K562 (cell line): ENCODE measurements around the gene ANKRD27. TPM values are rescaled to one million over a fixed set of nuclear protein-coding genes. Genes with fewer than 3 reads are reported as not detected.
A peak's percentile ranks its signal among the peaks of the same experiment; 100 is the strongest.

Experiments
- ESRRA ChIP-seq: fragments of 450-650 bp; IDR thresholded peaks from 2 replicates; pipeline ENCODE4 v1.6.1; 2014; ENCODE audit warnings: low read depth, mild to moderate bottlenecking, moderate library complexity, borderline replicate concordance
- GABPB1 ChIP-seq: sonication (generic); formaldehyde crosslinking; IDR thresholded peaks from 2 replicates; pipeline ENCODE4 v1.8.0; 2022; ENCODE audit warnings: mild to moderate bottlenecking, missing genetic modification reagents
- KAT8 ChIP-seq: fragments of 450-650 bp; IDR thresholded peaks from 2 replicates; pipeline ENCODE4 v1.6.1; 2016; ENCODE audit warnings: low read depth, mild to moderate bottlenecking
- MEF2D ChIP-seq: conservative IDR thresholded peaks from 2 replicates; pipeline ENCODE4 v1.6.1; 2016; ENCODE audit warnings: low read depth, missing genetic modification characterization, missing compliant biosample characterization
- OTX1 ChIP-seq: fragments of 450-650 bp; formaldehyde crosslinking; IDR thresholded peaks from 2 replicates; pipeline ENCODE4 v1.4.0; 2022; ENCODE audit warnings: mild to moderate bottlenecking
- TARDBP ChIP-seq: fragments of 450-650 bp; IDR thresholded peaks from 2 replicates; pipeline ENCODE4 v1.6.1; 2016
- ZNF41 ChIP-seq: fragments of 250-450 bp; sonication (Bioruptor Pico); conservative IDR thresholded peaks from 2 replicates; pipeline ENCODE4 v1.4.0; 2020; ENCODE audit warnings: mild to moderate bottlenecking
- polyA plus RNA-seq, 8 experiments: library from polyadenylated mRNA; depleted of rRNA in 4 of 8; stranded (reverse) in 5 of 8; unstranded in 3 of 8; fragments of >200 nt; fragmentation: Nextera tagmentation in 2 of 8; fragmentation: Illumina TruSeq in 1 of 8; extraction: Ambion mirVana in 2 of 8; extraction: Trizol in 1 of 8; gene quantifications; 2 replicates each; pipeline versions ENCODE4 v1.2.1 to v1.2.3, GENCODE V29; 2011 to 2014; ENCODE audit warnings: inconsistent platforms in 1 of 8, missing spikeins in 1 of 8
- total RNA-seq, 7 experiments: library from RNA; depleted of rRNA in 6 of 7; stranded (reverse); fragments of >200 nt in 6 of 7; fragmentation: Illumina TruSeq in 2 of 7; extraction: Trizol in 2 of 7; gene quantifications; 2 replicates each; pipeline versions ENCODE4 v1.2.1 to v1.2.3, GENCODE V29; 2011 to 2021; ENCODE audit warnings: low replicate concordance in 1 of 7
- TF ChIP-seq, protein P1 (sequence below): fragments of 250-450 bp; sonication (Bioruptor Pico); IDR thresholded peaks from 2 replicates; pipeline ENCODE4 v1.4.0; 2020; ENCODE audit warnings: mild to moderate bottlenecking, moderate library complexity
- TF ChIP-seq, protein P2 (sequence below): sonication (generic); formaldehyde crosslinking; IDR thresholded peaks from 2 replicates; pipeline ENCODE4 v1.8.1; 2023; ENCODE audit warnings: mild to moderate bottlenecking, missing genetic modification reagents, moderate library complexity
- TF ChIP-seq, protein P3 (sequence below): fragments of 250-450 bp; sonication (Bioruptor Pico); IDR thresholded peaks from 2 replicates; pipeline ENCODE4 v1.4.0; 2020
- TF ChIP-seq, protein P4 (sequence below): sonication (generic); formaldehyde crosslinking; IDR thresholded peaks from 2 replicates; pipeline ENCODE4 v1.5.0; 2020; ENCODE audit warnings: missing genetic modification reagents
- TF ChIP-seq, protein P5 (sequence below), 2 experiments: fragments of 150-350 bp in 1 of 2; IDR thresholded peaks; 2 replicates each; pipeline ENCODE4 v1.6.1; 2012 to 2016; ENCODE audit warnings: low read depth in 2 of 2, low read length in 2 of 2, mild to moderate bottlenecking in 1 of 2, moderate library complexity in 1 of 2
- TF ChIP-seq, protein P6 (sequence below): fragments of 250-450 bp; sonication (Bioruptor Pico); IDR thresholded peaks from 2 replicates; pipeline ENCODE4 v1.8.0; 2022; ENCODE audit warnings: inconsistent platforms, mild to moderate bottlenecking, moderate library complexity, borderline replicate concordance

Gene ANKRD27
- total and polyA plus RNA-seq, 9 of the 15 experiments (the other 6 are each of a cell fraction or from before 2014, with no cell fraction given), result 5.3 to 71.3 (median 54.2) TPM

DNA sequence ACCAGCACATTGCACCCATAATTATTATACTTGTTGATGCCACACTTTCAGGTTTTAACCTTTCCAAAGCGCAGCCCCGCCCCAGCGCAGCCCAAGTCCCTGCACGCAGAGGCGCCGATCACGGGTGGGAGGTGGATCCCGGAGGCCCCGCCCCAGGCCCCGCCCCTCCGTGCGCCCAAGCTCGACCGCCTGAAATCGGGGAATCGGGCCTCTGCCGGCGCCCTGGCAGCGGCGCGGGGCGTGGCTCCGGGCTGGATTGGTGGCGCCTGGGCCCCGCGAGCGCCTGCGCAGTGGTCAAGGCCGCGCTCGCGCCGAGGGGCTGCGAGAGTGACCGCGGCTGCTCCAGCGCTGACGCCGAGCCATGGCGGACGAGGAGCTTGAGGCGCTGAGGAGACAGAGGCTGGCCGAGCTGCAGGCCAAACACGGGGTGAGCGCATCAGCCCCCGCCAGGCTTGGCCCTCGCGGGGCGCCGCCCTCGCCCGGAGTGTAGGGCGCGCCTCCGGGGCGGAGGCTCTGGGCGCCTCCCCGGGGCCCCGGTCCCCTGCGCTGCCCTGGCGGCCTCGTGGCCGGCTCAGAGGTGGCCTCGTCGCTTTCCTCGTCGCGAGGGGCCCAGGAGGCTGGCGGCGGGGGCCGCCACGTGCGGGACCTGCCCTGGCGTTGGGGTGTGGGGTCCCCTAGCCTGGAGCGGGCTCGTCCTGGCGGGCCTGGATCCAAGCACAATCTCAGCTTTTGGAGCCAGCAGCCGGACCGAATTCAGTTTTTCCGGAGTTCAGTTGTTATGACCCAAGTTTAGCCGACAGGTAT lies 93.9 kb downstream of the ANKRD27 start, which contains the start of gene PDCD5 (continued):
- TF ChIP-seq, protein P1, sequence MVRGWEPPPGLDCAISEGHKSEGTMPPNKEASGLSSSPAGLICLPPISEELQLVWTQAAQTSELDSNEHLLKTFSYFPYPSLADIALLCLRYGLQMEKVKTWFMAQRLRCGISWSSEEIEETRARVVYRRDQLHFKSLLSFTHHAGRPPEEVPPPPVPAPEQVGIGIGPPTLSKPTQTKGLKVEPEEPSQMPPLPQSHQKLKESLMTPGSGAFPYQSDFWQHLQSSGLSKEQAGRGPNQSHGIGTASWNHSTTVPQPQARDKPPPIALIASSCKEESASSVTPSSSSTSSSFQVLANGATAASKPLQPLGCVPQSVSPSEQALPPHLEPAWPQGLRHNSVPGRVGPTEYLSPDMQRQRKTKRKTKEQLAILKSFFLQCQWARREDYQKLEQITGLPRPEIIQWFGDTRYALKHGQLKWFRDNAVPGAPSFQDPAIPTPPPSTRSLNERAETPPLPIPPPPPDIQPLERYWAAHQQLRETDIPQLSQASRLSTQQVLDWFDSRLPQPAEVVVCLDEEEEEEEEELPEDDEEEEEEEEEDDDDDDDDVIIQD, result no peak
- TF ChIP-seq ZNF41 (CRISPR knock-in tag), result no peak
- TF ChIP-seq, protein P2, sequence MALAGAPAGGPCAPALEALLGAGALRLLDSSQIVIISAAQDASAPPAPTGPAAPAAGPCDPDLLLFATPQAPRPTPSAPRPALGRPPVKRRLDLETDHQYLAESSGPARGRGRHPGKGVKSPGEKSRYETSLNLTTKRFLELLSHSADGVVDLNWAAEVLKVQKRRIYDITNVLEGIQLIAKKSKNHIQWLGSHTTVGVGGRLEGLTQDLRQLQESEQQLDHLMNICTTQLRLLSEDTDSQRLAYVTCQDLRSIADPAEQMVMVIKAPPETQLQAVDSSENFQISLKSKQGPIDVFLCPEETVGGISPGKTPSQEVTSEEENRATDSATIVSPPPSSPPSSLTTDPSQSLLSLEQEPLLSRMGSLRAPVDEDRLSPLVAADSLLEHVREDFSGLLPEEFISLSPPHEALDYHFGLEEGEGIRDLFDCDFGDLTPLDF (CRISPR knock-in tag), result peak; percentile 62
- no peak for TF ChIP-seq ESRRA
- TF ChIP-seq, protein P3, sequence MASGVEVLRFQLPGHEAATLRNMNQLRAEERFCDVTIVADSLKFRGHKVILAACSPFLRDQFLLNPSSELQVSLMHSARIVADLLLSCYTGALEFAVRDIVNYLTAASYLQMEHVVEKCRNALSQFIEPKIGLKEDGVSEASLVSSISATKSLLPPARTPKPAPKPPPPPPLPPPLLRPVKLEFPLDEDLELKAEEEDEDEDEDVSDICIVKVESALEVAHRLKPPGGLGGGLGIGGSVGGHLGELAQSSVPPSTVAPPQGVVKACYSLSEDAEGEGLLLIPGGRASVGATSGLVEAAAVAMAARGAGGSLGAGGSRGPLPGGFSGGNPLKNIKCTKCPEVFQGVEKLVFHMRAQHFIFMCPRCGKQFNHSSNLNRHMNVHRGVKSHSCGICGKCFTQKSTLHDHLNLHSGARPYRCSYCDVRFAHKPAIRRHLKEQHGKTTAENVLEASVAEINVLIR (CRISPR knock-in tag), result no peak
- TF ChIP-seq, protein P4, sequence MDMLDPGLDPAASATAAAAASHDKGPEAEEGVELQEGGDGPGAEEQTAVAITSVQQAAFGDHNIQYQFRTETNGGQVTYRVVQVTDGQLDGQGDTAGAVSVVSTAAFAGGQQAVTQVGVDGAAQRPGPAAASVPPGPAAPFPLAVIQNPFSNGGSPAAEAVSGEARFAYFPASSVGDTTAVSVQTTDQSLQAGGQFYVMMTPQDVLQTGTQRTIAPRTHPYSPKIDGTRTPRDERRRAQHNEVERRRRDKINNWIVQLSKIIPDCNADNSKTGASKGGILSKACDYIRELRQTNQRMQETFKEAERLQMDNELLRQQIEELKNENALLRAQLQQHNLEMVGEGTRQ, result no peak
- no peak for TF ChIP-seq OTX1 (CRISPR knock-in tag)
- TF ChIP-seq KAT8, result no peak
- TF ChIP-seq, protein P5, sequence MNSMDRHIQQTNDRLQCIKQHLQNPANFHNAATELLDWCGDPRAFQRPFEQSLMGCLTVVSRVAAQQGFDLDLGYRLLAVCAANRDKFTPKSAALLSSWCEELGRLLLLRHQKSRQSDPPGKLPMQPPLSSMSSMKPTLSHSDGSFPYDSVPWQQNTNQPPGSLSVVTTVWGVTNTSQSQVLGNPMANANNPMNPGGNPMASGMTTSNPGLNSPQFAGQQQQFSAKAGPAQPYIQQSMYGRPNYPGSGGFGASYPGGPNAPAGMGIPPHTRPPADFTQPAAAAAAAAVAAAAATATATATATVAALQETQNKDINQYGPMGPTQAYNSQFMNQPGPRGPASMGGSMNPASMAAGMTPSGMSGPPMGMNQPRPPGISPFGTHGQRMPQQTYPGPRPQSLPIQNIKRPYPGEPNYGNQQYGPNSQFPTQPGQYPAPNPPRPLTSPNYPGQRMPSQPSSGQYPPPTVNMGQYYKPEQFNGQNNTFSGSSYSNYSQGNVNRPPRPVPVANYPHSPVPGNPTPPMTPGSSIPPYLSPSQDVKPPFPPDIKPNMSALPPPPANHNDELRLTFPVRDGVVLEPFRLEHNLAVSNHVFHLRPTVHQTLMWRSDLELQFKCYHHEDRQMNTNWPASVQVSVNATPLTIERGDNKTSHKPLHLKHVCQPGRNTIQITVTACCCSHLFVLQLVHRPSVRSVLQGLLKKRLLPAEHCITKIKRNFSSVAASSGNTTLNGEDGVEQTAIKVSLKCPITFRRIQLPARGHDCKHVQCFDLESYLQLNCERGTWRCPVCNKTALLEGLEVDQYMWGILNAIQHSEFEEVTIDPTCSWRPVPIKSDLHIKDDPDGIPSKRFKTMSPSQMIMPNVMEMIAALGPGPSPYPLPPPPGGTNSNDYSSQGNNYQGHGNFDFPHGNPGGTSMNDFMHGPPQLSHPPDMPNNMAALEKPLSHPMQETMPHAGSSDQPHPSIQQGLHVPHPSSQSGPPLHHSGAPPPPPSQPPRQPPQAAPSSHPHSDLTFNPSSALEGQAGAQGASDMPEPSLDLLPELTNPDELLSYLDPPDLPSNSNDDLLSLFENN (IDR thresholded peaks at IDR 0.05; ENCODE audit: low read depth in 2 of 2, low read length in 2 of 2), result peak in 1 of 2 experiments; percentile 90; a peak in 2 of 4 replicates
- TF ChIP-seq, protein P6, sequence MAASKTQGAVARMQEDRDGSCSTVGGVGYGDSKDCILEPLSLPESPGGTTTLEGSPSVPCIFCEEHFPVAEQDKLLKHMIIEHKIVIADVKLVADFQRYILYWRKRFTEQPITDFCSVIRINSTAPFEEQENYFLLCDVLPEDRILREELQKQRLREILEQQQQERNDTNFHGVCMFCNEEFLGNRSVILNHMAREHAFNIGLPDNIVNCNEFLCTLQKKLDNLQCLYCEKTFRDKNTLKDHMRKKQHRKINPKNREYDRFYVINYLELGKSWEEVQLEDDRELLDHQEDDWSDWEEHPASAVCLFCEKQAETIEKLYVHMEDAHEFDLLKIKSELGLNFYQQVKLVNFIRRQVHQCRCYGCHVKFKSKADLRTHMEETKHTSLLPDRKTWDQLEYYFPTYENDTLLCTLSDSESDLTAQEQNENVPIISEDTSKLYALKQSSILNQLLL, result no peak
- TF ChIP-seq GABPB1 (CRISPR knock-in tag), result no peak; the same call in none of the 2 replicates
- TF ChIP-seq TARDBP, result no peak; the same call in none of the 2 replicates
- TF ChIP-seq MEF2D (tag), result no peak
